HPDE6-E6E7 (cell line): ENCODE data around the gene NOD2.

Experiments
- DNase-seq: peaks from one replicate; pipeline ENCODE4 v3.0.0; 2011; ENCODE audit warnings: missing footprints; ENCODE audit errors: extremely low spot score

NOD2 gene

GRCh38 chr16:50742576-50743200 lies 49.3 kb downstream of the NOD2 start:
- DNase-seq = no peak

- no peak for DNase-seq
Observed at GRCh38 chr16:50743581-50744225, 50.3 kb downstream of the NOD2 start.

- no peak for DNase-seq
Observed at GRCh38 chr16:50744881-50745280, 51.5 kb downstream of the NOD2 start.

- DNase-seq = no peak
Observed at GRCh38 chr16:50745940-50746339, 52.5 kb downstream of the NOD2 start.

- DNase-seq = no peak
Observed at GRCh38 chr16:50747207-50747956, 54.0 kb downstream of the NOD2 start.

- no peak for DNase-seq
Observed at GRCh38 chr16:50751528-50751927, 58.1 kb downstream of the NOD2 start.

- DNase-seq = no peak
Observed at GRCh38 chr16:50752471-50753235, 59.2 kb downstream of the NOD2 start.

GRCh38 chr16:50756473-50756872 lies 63.1 kb downstream of the NOD2 start:
- no peak for DNase-seq

GRCh38 chr16:50761267-50761666 lies 67.9 kb downstream of the NOD2 start:
- no peak for DNase-seq

- no peak for DNase-seq
Observed at GRCh38 chr16:50762241-50762640, 68.8 kb downstream of the NOD2 start.

- DNase-seq = no peak
Observed at GRCh38 chr16:50763211-50763610, 69.8 kb downstream of the NOD2 start.

- DNase-seq = no peak
Observed at GRCh38 chr16:50765260-50765659, 71.9 kb downstream of the NOD2 start.

GRCh38 chr16:50765861-50766260 lies 72.5 kb downstream of the NOD2 start:
- DNase-seq = no peak

- DNase-seq = no peak
Observed at GRCh38 chr16:50767197-50767596, 73.8 kb downstream of the NOD2 start.

- DNase-seq = no peak
Observed at GRCh38 chr16:50771366-50771765, 78.0 kb downstream of the NOD2 start.

- DNase-seq = no peak
Observed at GRCh38 chr16:50774405-50774804, 81.0 kb downstream of the NOD2 start.

GRCh38 chr16:50774960-50775359 lies 81.6 kb downstream of the NOD2 start:
- no peak for DNase-seq

GRCh38 chr16:50776037-50776436 lies 82.6 kb downstream of the NOD2 start:
- no peak for DNase-seq

- no peak for DNase-seq
Observed at GRCh38 chr16:50778284-50779163, 85.1 kb downstream of the NOD2 start.

GRCh38 chr16:50781043-50781442 lies 87.6 kb downstream of the NOD2 start:
- no peak for DNase-seq

- DNase-seq = no peak
Observed at GRCh38 chr16:50781518-50781917, 88.1 kb downstream of the NOD2 start.
